Measurements from ENCODE around the gene SERTAD4. TPM values are rescaled to one million over a fixed set of nuclear protein-coding genes. Genes with fewer than 3 reads are reported as not detected.

SERTAD4 gene
- total RNA-seq, 4 donors from 2014 or later, result 9.6 to 18.1 (median 14.9) TPM

DNA sequence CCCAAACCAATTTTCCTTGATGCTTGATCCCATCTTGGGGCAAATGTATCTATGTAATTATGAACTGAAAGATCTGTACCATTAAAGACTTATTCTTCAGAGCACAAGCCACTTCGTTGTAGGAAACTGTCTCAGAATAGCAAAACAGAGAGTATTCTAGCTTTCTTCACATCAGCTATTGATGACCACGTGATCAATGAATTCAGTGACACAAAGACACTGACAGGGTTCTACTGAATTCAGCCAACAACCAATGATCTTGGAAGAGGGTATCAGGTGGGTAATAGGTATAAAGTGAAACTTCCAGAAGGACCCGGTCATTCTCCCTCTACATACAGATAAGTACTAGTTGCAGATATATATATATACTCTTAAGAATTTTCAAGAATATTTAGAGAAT is 33.8 kb upstream of the SERTAD4 start:
- intact Hi-C loops (cut with DNase I; ENCODE audit: low total_unique reads), result no loop called here
- no peak for TF ChIP-seq POLR2A (IDR thresholded peaks at IDR 0.05)
- TF ChIP-seq, protein P1, sequence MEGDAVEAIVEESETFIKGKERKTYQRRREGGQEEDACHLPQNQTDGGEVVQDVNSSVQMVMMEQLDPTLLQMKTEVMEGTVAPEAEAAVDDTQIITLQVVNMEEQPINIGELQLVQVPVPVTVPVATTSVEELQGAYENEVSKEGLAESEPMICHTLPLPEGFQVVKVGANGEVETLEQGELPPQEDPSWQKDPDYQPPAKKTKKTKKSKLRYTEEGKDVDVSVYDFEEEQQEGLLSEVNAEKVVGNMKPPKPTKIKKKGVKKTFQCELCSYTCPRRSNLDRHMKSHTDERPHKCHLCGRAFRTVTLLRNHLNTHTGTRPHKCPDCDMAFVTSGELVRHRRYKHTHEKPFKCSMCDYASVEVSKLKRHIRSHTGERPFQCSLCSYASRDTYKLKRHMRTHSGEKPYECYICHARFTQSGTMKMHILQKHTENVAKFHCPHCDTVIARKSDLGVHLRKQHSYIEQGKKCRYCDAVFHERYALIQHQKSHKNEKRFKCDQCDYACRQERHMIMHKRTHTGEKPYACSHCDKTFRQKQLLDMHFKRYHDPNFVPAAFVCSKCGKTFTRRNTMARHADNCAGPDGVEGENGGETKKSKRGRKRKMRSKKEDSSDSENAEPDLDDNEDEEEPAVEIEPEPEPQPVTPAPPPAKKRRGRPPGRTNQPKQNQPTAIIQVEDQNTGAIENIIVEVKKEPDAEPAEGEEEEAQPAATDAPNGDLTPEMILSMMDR (IDR thresholded peaks at IDR 0.05), result no peak
- 56 to 67% methylated on average over 3 of the region's 3 CpGs for WGBS, 2 donors
- no peak for DNase-seq (ENCODE audit: low spot score in 2 of 2)
- no peak overlapping the region for H3K4me3 ChIP-seq (ENCODE audit: low read depth, poor library complexity, severe bottlenecking)

DNA sequence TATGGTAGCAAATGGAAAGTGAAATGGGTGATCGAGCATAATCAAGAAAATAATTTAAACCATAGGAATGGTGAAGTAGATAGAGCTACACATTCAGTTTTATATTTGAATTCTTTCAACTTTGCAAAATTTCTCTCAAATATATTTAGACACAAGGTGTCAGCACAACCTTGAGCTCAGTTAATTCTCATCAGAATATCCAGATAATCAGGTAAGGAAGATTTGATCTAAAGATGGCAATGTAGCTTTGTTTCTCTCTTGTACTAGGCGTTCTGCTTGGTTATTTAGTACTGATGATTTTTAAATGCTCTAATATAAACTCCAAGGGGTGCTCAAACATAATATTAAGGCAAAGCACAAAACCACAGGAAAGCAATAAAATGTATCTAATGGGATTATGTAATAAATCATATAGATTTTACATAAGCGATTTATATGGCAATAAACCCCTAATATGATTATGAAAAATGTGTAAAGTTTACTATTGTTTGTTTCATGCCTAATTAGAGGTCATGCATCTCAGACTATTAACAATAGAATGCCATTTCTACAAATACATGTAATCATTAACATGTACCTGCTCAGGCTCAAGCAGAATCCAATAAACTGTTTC is 32.4 kb upstream of the SERTAD4 start:
- TF ChIP-seq POLR2A (IDR thresholded peaks at IDR 0.05), result no peak
- TF ChIP-seq, protein P1 (IDR thresholded peaks at IDR 0.05), result no peak
- 46 to 49% methylated on average over 3 of the region's 3 CpGs for WGBS, 2 donors
- intact Hi-C loops (cut with DNase I; ENCODE audit: low total_unique reads), result loop anchor here (10.0 kb wide), 1 partner anchor 105 kb away; no protein-coding TSS in a partner anchor
- DNase-seq (ENCODE audit: low spot score in 2 of 2), result no peak
- H3K4me3 ChIP-seq (ENCODE audit: low read depth, poor library complexity, severe bottlenecking), result no peak overlapping the region

DNA sequence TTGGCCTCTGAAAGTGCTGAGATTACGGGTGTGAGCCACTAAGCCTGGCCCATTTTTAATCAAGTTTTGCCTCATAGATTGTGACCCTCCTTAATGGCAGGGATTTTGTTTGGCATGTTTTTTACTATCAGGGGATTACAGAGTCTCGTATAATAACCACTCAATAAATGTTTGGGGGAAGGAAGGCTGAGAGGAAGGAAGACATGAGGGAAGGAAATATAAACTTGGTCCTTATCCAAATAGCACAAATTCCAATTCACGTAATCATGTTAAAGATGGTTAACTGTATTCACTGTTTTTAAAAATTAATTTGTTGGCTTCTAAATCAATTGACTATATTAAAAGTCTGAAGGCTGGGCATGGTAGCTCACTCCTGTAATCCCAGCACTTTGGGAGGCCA is 30.9 kb upstream of the SERTAD4 start:
- no peak for DNase-seq (ENCODE audit: low spot score in 2 of 2)
- intact Hi-C loops (cut with DNase I; ENCODE audit: low total_unique reads), result loop anchor here (10.0 kb wide), 1 partner anchor 103 kb away; no protein-coding TSS in a partner anchor
- H3K4me3 ChIP-seq (ENCODE audit: low read depth, poor library complexity, severe bottlenecking), result no peak overlapping the region
- 53 to 59% methylated on average over 3 of the region's 3 CpGs for WGBS, 2 donors
- TF ChIP-seq, protein P1 (IDR thresholded peaks at IDR 0.05), result no peak
- TF ChIP-seq POLR2A (IDR thresholded peaks at IDR 0.05), result no peak

DNA sequence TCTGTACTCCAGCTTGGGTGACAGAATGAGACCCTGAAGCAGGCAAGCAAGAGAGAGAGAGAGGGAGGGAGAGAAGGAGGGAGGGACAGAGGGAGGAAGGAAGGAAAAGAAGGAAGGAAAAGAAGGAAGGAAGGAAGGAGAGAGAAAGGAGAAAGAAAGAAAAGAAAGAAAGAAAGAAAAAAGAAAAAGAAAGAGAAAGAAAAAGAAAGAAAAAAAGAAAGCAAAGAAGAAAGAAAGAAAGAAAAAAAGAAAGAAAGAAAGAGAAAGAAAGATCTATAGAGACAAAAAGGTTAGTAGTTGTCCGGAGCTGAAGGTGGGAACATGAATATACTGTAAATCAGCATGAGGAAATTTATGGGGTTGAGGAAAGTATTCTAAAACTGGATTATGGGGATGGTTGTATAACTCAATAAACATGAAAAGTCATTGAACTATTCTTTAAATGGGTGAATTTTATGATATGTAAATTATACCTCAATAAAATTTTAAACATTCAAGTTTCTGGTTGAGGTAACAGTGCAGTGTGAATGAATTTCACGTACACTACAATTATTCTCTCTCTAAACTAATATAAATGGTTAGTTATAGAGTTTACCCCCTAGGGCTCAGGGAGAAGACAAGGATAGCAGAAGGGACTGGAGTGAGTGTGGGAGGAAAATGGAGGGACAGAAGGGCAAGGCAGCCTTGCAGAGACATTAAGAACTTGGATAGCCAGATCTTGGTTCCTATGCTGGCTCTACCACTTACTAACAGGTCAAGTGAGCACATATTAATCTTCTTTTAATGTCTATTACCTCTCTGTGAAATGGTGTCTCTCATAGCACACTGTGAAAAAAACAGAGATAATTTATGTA is 24.8 kb upstream of the SERTAD4 start:
- no peak for TF ChIP-seq POLR2A (IDR thresholded peaks at IDR 0.05)
- TF ChIP-seq, protein P1 (IDR thresholded peaks at IDR 0.05), result no peak
- 80 to 86% methylated on average over 2 of the region's 2 CpGs for WGBS, 2 donors
- no peak overlapping the region for H3K4me3 ChIP-seq (ENCODE audit: low read depth, poor library complexity, severe bottlenecking)
- intact Hi-C loops (cut with DNase I; ENCODE audit: low total_unique reads), result loop anchor here (10.0 kb wide), 1 partner anchor 97 kb away; no protein-coding TSS in a partner anchor
- no peak for DNase-seq (ENCODE audit: low spot score in 2 of 2)

DNA sequence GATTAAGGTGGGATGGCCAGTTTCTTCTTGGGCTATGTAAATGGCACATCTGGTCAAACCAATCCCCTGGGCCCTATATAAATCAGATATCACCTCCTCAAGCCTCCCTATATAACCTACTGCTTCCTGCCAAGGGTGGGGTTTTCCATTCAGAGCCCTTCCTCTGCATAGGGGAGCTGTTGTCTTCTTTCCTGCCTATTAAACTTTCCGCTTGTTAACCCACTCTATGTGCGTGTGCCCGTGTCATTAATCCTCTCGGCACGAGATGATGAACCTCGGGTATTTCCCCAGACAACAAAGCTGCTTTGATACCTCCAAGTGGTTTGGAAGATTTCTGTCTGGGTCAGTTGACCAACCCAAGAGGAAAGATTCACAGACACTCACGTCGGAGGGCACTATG is 19.3 kb upstream of the SERTAD4 start:
- TF ChIP-seq, protein P1 (IDR thresholded peaks at IDR 0.05), result no peak
- no peak for TF ChIP-seq POLR2A (IDR thresholded peaks at IDR 0.05)
- H3K4me3 ChIP-seq (ENCODE audit: low read depth, poor library complexity, severe bottlenecking), result no peak overlapping the region
- no peak for DNase-seq (ENCODE audit: low spot score in 2 of 2)
- 80% methylated on average over 8 of the region's 8 CpGs for WGBS, 2 donors
- intact Hi-C loops (cut with DNase I; ENCODE audit: low total_unique reads), result no loop called here
